Nephron (organoid): ENCODE results near the gene MGRN1.

Experiments used
- H3K27ac Mint-ChIP-seq, 3 experiments: 2 replicates each; pipeline ENCODE4 v1.8.0; 2020; ENCODE audit warnings: mixed read lengths in 3 of 3, mild to moderate bottlenecking in 2 of 3, moderate library complexity in 1 of 3
- H3K27me3 Mint-ChIP-seq: 2 replicates; pipeline ENCODE4 v1.8.0; 2021; ENCODE audit warnings: low read depth, mild to moderate bottlenecking, moderate library complexity, mixed read lengths
- H3K36me3 Mint-ChIP-seq: 2 replicates; pipeline ENCODE4 v1.8.0; 2020; ENCODE audit warnings: low read depth, mixed read lengths
- H3K4me1 Mint-ChIP-seq: 2 replicates; pipeline ENCODE4 v1.8.0; 2020; ENCODE audit warnings: mixed read lengths
- H3K4me3 Mint-ChIP-seq, 3 experiments: 2 replicates each; pipeline ENCODE4 v1.8.0; 2020; ENCODE audit warnings: mild to moderate bottlenecking in 3 of 3, mixed read lengths in 3 of 3, moderate library complexity in 2 of 3
- H3K9me3 Mint-ChIP-seq: 2 replicates; pipeline ENCODE4 v1.8.0; 2020; ENCODE audit warnings: mixed read lengths
- TF ChIP-seq, protein P1 (sequence below), 3 experiments: fragments of 200-600 bp; sonication (generic); IDR thresholded peaks; one replicate each; pipeline ENCODE4 v1.5.0; 2021; ENCODE audit warnings: antibody characterized with exemption in 3 of 3; ENCODE audit not compliant: unreplicated experiment in 3 of 3

MGRN1 gene

DNA sequence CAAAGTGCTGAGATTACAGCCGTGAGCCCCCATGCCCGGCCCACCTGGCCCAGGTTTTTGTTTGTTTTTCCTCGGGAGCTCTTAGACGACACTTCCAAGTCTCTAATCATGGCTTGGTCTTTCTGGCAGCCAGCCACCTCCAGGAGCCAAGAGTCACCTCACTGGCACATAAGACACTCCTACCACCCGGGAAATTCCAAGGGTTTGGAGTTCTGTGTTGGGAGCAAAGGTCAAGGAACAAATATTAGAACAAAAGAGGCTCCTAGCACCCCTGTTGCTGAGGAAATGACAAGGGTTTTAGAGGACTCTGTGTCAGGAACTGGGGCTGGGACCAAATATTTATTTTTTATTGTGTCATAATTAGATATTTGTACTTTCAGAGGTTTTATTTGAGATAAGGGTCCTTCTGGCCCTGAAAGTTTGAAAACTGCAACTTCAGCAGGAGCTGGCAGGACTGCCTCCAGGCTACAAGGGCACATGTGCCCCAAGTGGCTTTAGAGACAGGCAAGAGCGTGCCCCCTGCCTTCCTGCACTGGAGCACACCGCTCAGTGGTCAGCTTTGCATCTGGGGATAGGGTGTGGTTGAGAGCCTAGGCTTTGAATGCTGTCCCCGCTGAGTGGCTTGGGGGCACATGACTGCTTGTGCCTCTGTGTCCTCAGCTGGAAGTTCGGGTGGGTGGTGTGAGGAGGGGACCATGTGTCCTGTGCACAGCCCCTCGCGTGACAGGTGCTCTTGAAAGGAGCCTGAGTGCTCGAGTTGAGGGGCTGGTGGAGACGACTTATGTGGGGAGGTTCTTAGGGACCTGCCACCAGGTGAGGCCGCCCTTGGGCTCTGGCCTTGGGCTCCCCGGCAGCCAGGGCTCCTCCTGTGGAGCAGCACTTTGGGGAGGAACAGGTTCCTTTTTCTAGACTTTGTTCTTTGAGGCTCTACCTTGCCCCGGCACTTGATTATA is 29.7 kb downstream of the MGRN1 start:
- TF ChIP-seq, protein P1, sequence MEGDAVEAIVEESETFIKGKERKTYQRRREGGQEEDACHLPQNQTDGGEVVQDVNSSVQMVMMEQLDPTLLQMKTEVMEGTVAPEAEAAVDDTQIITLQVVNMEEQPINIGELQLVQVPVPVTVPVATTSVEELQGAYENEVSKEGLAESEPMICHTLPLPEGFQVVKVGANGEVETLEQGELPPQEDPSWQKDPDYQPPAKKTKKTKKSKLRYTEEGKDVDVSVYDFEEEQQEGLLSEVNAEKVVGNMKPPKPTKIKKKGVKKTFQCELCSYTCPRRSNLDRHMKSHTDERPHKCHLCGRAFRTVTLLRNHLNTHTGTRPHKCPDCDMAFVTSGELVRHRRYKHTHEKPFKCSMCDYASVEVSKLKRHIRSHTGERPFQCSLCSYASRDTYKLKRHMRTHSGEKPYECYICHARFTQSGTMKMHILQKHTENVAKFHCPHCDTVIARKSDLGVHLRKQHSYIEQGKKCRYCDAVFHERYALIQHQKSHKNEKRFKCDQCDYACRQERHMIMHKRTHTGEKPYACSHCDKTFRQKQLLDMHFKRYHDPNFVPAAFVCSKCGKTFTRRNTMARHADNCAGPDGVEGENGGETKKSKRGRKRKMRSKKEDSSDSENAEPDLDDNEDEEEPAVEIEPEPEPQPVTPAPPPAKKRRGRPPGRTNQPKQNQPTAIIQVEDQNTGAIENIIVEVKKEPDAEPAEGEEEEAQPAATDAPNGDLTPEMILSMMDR (IDR thresholded peaks at IDR 0.05; ENCODE audit: unreplicated experiment in 3 of 3) = no peak
- Mint-ChIP-seq H3K27me3 (no peaks in the 10 kb centered on the region), H3K36me3 (peaks cover 27% of the 10 kb centered on the region), H3K27ac (peak overlapping the region; percentile 47 to 77 (median 63)), H3K4me3 (no peak overlapping the region), H3K4me1 (peaks cover 4% of the 10 kb centered on the region), H3K9me3 (peaks cover 2% of the 10 kb centered on the region)

DNA sequence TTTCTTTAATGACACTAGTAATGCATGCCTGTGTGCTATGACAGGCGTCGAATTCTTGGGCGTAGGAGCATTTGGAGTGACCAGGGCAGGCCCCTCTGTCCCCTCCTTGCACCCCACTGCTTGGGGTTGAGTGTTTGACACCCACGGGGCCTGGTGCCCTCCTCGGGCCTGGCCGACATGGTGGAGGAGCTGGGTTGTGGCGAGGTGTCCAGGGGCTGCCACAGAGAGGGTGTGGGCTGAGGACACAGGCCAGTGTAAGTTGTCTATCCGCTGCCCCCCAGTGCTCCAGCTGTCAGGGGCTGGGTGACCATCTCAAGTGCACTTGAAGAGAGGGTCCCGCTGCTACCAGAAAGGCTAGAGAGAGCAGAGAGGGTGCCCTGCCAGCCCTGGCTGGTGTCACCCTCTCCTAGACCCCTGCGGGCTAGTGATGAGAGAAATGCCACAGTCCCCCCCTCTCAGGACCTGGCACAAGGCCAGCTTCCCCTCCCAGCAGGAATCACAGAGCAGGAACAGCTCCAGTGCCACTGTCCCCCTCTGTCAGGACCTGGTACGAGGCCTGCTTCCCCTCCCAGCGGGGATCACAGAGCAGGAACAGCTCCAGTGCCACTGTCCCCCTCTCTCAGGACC is 30.5 kb downstream of the MGRN1 start:
- peaks cover 23% of the 10 kb centered on the region for H3K36me3 Mint-ChIP-seq

DNA sequence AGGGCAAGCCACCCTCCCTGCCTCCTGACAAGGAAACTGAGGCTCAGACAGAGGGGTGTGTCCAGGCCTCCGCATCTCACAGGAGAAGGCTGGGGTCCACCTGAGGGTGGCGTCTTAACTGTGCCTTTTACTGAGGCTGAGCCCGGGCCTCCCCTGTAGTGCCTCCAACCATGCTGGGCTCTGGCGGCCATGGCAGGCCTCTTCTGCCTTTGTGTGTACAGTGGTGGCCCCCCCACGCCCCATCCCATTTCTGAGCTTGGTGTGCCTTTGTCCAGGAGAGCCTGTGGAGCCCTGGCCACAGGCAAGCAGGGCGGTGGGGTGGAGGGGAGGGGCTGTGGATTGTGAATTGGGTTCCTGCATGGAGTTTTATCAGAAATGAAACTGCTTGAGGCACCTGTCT is 31.2 kb downstream of the MGRN1 start:
- peaks cover 19% of the 10 kb centered on the region for H3K36me3 Mint-ChIP-seq
- H3K27me3 Mint-ChIP-seq = no peaks in the 10 kb centered on the region
- H3K4me1 Mint-ChIP-seq = peaks cover 4% of the 10 kb centered on the region
- H3K4me3 Mint-ChIP-seq = no peak overlapping the region
- TF ChIP-seq, protein P1 (IDR thresholded peaks at IDR 0.05; ENCODE audit: unreplicated experiment in 3 of 3) = no peak
- H3K9me3 Mint-ChIP-seq = no peaks in the 10 kb centered on the region
- H3K27ac Mint-ChIP-seq = no peak overlapping the region

More for the DNA sequence above, 30.5 kb downstream of the MGRN1 start:
- H3K4me3 Mint-ChIP-seq = no peak overlapping the region
- peaks cover 4% of the 10 kb centered on the region for H3K4me1 Mint-ChIP-seq
- no peaks in the 10 kb centered on the region for H3K9me3 Mint-ChIP-seq
- TF ChIP-seq, protein P1 (IDR thresholded peaks at IDR 0.05; ENCODE audit: unreplicated experiment in 3 of 3) = no peak
- H3K27ac Mint-ChIP-seq = peak overlapping the region in 1 of 3 experiments; percentile 33
- H3K27me3 Mint-ChIP-seq = no peaks in the 10 kb centered on the region

DNA sequence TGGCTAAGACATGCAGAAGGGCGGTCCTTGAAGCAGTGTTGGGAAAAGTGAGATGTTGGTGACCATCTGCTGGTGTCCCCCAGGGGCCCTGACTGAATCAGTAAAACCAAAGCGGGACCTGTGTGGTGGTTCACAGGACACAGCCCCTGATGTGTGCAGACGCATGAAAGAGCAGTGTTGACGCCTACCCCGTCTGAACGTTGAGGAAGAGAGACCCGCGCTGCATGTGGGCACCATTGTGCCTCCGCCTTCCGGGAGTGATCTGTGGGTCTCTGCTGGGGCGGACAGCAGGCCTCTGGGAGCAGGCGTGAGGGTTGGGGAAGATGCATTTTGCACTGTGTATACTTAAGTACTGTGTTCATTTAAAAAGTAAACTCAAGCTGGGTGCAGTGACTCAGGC is 31.6 kb downstream of the MGRN1 start:
- Mint-ChIP-seq H3K27ac (no peak overlapping the region), H3K27me3 (no peaks in the 10 kb centered on the region), H3K36me3 (peaks cover 16% of the 10 kb centered on the region), H3K9me3 (no peaks in the 10 kb centered on the region), H3K4me3 (no peak overlapping the region), H3K4me1 (peaks cover 4% of the 10 kb centered on the region)
- TF ChIP-seq, protein P1 (IDR thresholded peaks at IDR 0.05; ENCODE audit: unreplicated experiment in 3 of 3) = no peak

DNA sequence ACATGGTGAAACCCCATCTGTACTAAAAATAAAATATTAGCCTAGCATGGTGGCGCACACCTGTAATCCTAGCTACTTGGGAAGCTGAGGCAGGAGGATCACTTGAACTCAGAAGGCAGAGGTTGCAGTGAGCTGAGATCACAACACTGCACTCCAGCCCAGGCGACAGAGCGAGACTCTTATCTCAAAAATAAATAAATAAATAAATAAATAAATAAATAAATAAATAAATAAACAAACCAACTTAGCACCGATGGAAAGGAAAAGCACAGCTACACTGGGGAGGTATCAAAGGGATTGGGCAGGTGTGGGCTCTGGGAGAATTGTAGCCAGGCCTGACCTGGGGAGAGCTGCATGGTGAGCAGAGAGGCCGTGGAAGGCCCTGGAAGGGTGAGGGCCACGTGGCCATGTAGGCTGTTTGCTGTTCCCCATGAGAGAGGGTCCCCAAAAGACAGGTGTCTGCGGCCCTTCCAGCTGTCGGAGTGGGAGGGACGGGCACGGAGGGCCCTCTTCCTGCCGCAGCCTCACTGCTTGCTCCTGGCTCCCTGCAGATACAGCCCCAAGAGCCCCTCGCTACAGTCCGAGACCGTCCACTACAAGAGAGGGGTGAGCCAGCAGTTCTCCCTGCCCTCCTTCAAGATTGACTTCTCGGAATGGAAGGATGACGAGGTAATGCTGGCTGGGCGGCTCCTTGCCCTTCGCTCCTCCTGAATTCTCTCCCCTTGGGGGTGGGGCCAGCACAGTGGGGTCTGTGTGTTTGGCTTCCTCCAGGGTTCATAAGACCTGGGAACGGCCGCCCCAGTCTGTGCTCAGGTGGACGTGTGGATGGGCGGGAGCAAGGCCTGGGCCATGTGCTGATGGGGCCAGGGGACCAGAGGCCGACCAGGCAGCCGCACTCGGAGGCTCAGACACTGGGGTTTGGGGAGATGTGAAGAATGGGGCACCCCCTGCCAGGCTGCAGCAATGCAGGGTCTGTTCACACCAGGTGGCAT is 32.4 kb downstream of the MGRN1 start:
- H3K36me3 Mint-ChIP-seq = peaks cover 15% of the 10 kb centered on the region
- H3K9me3 Mint-ChIP-seq = no peaks in the 10 kb centered on the region
- H3K4me1 Mint-ChIP-seq = peaks cover 4% of the 10 kb centered on the region
- H3K27ac Mint-ChIP-seq = no peak overlapping the region
- H3K27me3 Mint-ChIP-seq = no peaks in the 10 kb centered on the region
- H3K4me3 Mint-ChIP-seq = no peak overlapping the region
- TF ChIP-seq, protein P1 (IDR thresholded peaks at IDR 0.05; ENCODE audit: unreplicated experiment in 3 of 3) = no peak
